Measurements from ENCODE around the gene SUGCT.

SUGCT gene

GRCh38 chr7:40840990-40841389, 706.2 kb downstream of the SUGCT start:
- TF ChIP-seq POLR2AphosphoS5 (IDR thresholded peaks at IDR 0.05; ENCODE audit: borderline replicate concordance, low read depth, low read length) (no peak), EZH2 (IDR thresholded peaks at IDR 0.05) (no peak), FOXP2 (optimal IDR thresholded peaks at IDR 0.05; ENCODE audit: control extremely low read depth, extremely low read length, insufficient read depth) (no peak)
- no peaks in the 10 kb centered on the region; the same call in 1 of the 2 replicates for H3K9me3 ChIP-seq (ENCODE audit: low read depth, low read length)
- DNase-seq (ENCODE audit: low read depth, low spot score): no peak
- no peak overlapping the region for H3K9ac ChIP-seq (ENCODE audit: insufficient read length)
- no peaks in the 10 kb centered on the region for H3K36me3 ChIP-seq (ENCODE audit: insufficient read depth, low read length)
- H3K4me3 ChIP-seq: no peak overlapping the region
- no peak overlapping the region for H3K27ac ChIP-seq

DNA sequence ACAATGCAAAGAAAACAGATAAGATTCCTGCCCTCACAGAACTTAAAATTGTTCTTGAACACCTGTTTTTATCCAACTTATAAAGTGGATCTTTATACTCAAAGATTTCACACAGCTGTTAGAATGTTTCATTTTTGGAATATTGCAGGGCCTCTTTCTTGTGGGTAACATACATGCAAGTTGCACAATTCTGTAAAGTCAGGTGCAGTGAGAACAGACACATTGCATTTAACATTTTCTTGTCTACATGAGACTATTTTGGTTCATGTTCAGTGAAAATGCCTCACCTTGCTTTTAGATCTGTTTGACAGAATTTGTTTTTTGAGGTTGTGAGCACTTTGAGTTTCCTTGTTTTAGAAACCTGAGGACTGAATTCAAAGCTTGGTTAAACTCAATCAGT, 707.8 kb downstream of the SUGCT start:
- no peak overlapping the region for H3K9ac ChIP-seq (ENCODE audit: insufficient read length)
- no peak overlapping the region for H3K27ac ChIP-seq
- TF ChIP-seq EZH2 (IDR thresholded peaks at IDR 0.05) (no peak), FOXP2 (optimal IDR thresholded peaks at IDR 0.05; ENCODE audit: control extremely low read depth, extremely low read length, insufficient read depth) (no peak), POLR2AphosphoS5 (IDR thresholded peaks at IDR 0.05; ENCODE audit: borderline replicate concordance, low read depth, low read length) (no peak)

DNA sequence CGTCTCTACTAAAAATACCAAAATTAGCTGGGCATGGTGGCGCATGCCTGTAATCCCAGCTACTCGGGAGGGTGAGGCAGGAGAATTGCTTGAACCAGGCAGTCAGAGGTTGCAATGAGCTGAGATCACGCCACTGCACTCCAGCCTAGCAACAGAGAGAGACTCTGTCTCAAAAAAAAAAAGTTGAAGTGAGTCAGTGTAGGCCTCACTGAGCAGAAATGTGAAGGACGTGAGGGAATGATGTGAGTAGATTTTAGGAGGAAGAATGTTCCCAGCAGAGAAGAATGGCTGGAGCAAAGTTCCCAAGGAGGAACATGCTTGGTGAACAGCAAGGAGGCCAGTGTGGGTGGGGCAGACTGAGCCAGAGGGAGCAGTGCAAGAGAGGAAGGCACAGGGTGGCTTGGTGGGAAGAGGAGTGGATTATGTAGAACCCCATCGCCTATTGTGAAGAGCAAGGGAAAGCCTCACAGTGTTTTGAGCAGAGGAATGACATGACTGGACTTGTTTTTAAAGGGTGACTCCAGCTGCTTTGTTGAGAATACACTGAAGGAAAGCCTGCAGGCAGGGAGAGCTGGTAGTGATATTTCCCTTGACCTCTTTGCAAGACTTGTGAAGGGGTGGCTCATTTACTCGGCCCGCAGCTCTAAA, 708.7 kb downstream of the SUGCT start:
- H3K9me3 ChIP-seq (ENCODE audit: low read depth, low read length): no peaks in the 10 kb centered on the region; the same call in 1 of the 2 replicates
- H3K9ac ChIP-seq (ENCODE audit: insufficient read length): no peak overlapping the region
- no peak overlapping the region for H3K4me3 ChIP-seq
- TF ChIP-seq EZH2 (IDR thresholded peaks at IDR 0.05): no peak
- no peak overlapping the region for H3K27ac ChIP-seq
- no peaks in the 10 kb centered on the region for H3K36me3 ChIP-seq (ENCODE audit: insufficient read depth, low read length)
- no peak for DNase-seq (ENCODE audit: low read depth, low spot score)

More for the DNA sequence above, 707.8 kb downstream of the SUGCT start:
- H3K9me3 ChIP-seq (ENCODE audit: low read depth, low read length): no peaks in the 10 kb centered on the region; the same call in 1 of the 2 replicates
- no peak for DNase-seq (ENCODE audit: low read depth, low spot score)
- no peaks in the 10 kb centered on the region for H3K36me3 ChIP-seq (ENCODE audit: insufficient read depth, low read length)
- no peak overlapping the region for H3K4me3 ChIP-seq

GRCh38 chr7:40845943-40846342, 711.1 kb downstream of the SUGCT start:
- Histone ChIP-seq H3K4me3 (no peak overlapping the region), H3K9ac (ENCODE audit: insufficient read length) (no peak overlapping the region), H3K36me3 (ENCODE audit: insufficient read depth, low read length) (no peaks in the 10 kb centered on the region), H3K27ac (no peak overlapping the region), H3K9me3 (ENCODE audit: low read depth, low read length) (no peaks in the 10 kb centered on the region)
- no peak for DNase-seq (ENCODE audit: low read depth, low spot score)
- TF ChIP-seq POLR2AphosphoS5 (IDR thresholded peaks at IDR 0.05; ENCODE audit: borderline replicate concordance, low read depth, low read length) (no peak), FOXP2 (optimal IDR thresholded peaks at IDR 0.05; ENCODE audit: control extremely low read depth, extremely low read length, insufficient read depth) (no peak), EZH2 (IDR thresholded peaks at IDR 0.05) (no peak)

DNA sequence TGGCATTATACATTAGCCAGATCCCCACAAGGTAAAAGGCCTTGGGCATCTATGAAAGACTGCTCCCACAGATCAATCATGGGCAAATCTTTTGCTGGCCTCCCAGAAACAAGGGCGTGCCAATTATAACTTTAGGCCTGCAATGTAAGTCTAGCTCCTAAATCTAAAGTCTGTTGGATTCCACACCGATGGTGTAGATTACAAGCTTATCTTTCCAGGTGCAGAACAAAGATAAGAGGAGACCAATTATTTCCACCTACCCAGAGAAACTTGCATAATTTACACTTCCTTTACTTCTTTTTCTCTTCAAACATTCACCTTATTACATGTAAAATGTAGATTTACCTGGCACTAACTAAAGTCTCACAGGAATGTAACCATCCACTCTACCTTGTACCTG, 713.1 kb downstream of the SUGCT start:
- no peak overlapping the region for H3K9ac ChIP-seq (ENCODE audit: insufficient read length)
- TF ChIP-seq EZH2 (IDR thresholded peaks at IDR 0.05): no peak
- TF ChIP-seq POLR2AphosphoS5 (IDR thresholded peaks at IDR 0.05; ENCODE audit: borderline replicate concordance, low read depth, low read length): no peak
- TF ChIP-seq FOXP2 (optimal IDR thresholded peaks at IDR 0.05; ENCODE audit: control extremely low read depth, extremely low read length, insufficient read depth): no peak
- no peaks in the 10 kb centered on the region for H3K9me3 ChIP-seq (ENCODE audit: low read depth, low read length)

GRCh38 chr7:40848541-40849221, 713.9 kb downstream of the SUGCT start:
- no peak overlapping the region for H3K9ac ChIP-seq (ENCODE audit: insufficient read length)
- H3K4me3 ChIP-seq: no peak overlapping the region
- TF ChIP-seq FOXP2 (optimal IDR thresholded peaks at IDR 0.05; ENCODE audit: control extremely low read depth, extremely low read length, insufficient read depth) (no peak), POLR2AphosphoS5 (IDR thresholded peaks at IDR 0.05; ENCODE audit: borderline replicate concordance, low read depth, low read length) (no peak), EZH2 (IDR thresholded peaks at IDR 0.05) (no peak)
- no peak for DNase-seq (ENCODE audit: low read depth, low spot score)
- no peak overlapping the region for H3K27ac ChIP-seq
- H3K36me3 ChIP-seq (ENCODE audit: insufficient read depth, low read length): no peaks in the 10 kb centered on the region
- H3K9me3 ChIP-seq (ENCODE audit: low read depth, low read length): no peaks in the 10 kb centered on the region

More for the DNA sequence above, 713.1 kb downstream of the SUGCT start:
- Histone ChIP-seq H3K36me3 (ENCODE audit: insufficient read depth, low read length) (no peaks in the 10 kb centered on the region), H3K4me3 (no peak overlapping the region), H3K27ac (no peak overlapping the region)
- no peak for DNase-seq (ENCODE audit: low read depth, low spot score)

- DNase-seq (ENCODE audit: low read depth, low spot score): no peak
- no peak overlapping the region for H3K27ac ChIP-seq
- H3K4me3 ChIP-seq: no peak overlapping the region
- no peak for TF ChIP-seq EZH2 (IDR thresholded peaks at IDR 0.05)
- no peak for TF ChIP-seq POLR2AphosphoS5 (IDR thresholded peaks at IDR 0.05; ENCODE audit: borderline replicate concordance, low read depth, low read length)
- no peak for TF ChIP-seq FOXP2 (optimal IDR thresholded peaks at IDR 0.05; ENCODE audit: control extremely low read depth, extremely low read length, insufficient read depth)
- H3K36me3 ChIP-seq (ENCODE audit: insufficient read depth, low read length): no peaks in the 10 kb centered on the region
- H3K9me3 ChIP-seq (ENCODE audit: low read depth, low read length): no peaks in the 10 kb centered on the region
- no peak overlapping the region for H3K9ac ChIP-seq (ENCODE audit: insufficient read length)
These were observed 715.2 kb downstream of the SUGCT start for GRCh38 chr7:40850017-40850416.

- TF ChIP-seq FOXP2 (optimal IDR thresholded peaks at IDR 0.05; ENCODE audit: control extremely low read depth, extremely low read length, insufficient read depth) (no peak), POLR2AphosphoS5 (IDR thresholded peaks at IDR 0.05; ENCODE audit: borderline replicate concordance, low read depth, low read length) (no peak), EZH2 (IDR thresholded peaks at IDR 0.05) (no peak)
- no peak overlapping the region for H3K4me3 ChIP-seq
These were observed 716.2 kb downstream of the SUGCT start for GRCh38 chr7:40851001-40851400.

More at GRCh38 chr7:40851001-40851400, 716.2 kb downstream of the SUGCT start:
- no peak overlapping the region for H3K9ac ChIP-seq (ENCODE audit: insufficient read length)
- H3K27ac ChIP-seq: no peak overlapping the region
- H3K9me3 ChIP-seq (ENCODE audit: low read depth, low read length): no peaks in the 10 kb centered on the region
- H3K36me3 ChIP-seq (ENCODE audit: insufficient read depth, low read length): no peaks in the 10 kb centered on the region
- DNase-seq (ENCODE audit: low read depth, low spot score): no peak

All from SK-N-MC (cell line).